H1 (cell line): ENCODE measurements around the gene TJP3. TPM values are rescaled to one million over a fixed set of nuclear protein-coding genes. Genes with fewer than 3 reads are reported as not detected.
A peak's percentile ranks its signal among the peaks of the same experiment; 100 is the strongest.

Experiments used
- polyA plus RNA-seq, 7 experiments: library from polyadenylated mRNA; depleted of rRNA in 3 of 7; stranded (reverse) in 5 of 7; unstranded in 2 of 7; fragments of >200 nt in 5 of 7; fragments of 200-250 nt in 2 of 7; gene quantifications; 1 replicate in 5 of 7; 2 replicates in 1 of 7; 4 replicates in 1 of 7; pipeline versions ENCODE4 v1.2.1 to v1.2.3, GENCODE V29; 2011 to 2013; ENCODE audit warnings: missing spikeins in 2 of 7, mixed read lengths in 2 of 7
- total RNA-seq: library from RNA; stranded (reverse); fragmentation: NEBNext Ultra II Directional; extraction: Animal tissue kit (Norgen Biotek cat#: 25700); gene quantifications from 2 replicates; pipeline ENCODE4 v1.2.1, GENCODE V29; 2021
- TF ChIP-seq, protein P1 (sequence below), 3 experiments: IDR thresholded peaks; 1 replicate in 2 of 3; 2 replicates in 1 of 3; pipeline versions ENCODE4 v1.5.1 to v1.6.1; 2011; ENCODE audit warnings: low read length in 3 of 3, mild to moderate bottlenecking in 3 of 3, inconsistent platforms in 2 of 3, low read depth in 1 of 3, moderate library complexity in 1 of 3; ENCODE audit not compliant: insufficient read depth in 1 of 3; ENCODE audit errors: control extremely low read depth in 1 of 3

Gene TJP3
- total and polyA plus RNA-seq, 2 of the 8 experiments (the other 6 are each of a cell fraction or from before 2014, with no cell fraction given) = 17.1 to 26.1 TPM

GRCh38 chr19:3783660-3784584, 75.7 kb downstream of the TJP3 start (continued):
- TF ChIP-seq, protein P1, sequence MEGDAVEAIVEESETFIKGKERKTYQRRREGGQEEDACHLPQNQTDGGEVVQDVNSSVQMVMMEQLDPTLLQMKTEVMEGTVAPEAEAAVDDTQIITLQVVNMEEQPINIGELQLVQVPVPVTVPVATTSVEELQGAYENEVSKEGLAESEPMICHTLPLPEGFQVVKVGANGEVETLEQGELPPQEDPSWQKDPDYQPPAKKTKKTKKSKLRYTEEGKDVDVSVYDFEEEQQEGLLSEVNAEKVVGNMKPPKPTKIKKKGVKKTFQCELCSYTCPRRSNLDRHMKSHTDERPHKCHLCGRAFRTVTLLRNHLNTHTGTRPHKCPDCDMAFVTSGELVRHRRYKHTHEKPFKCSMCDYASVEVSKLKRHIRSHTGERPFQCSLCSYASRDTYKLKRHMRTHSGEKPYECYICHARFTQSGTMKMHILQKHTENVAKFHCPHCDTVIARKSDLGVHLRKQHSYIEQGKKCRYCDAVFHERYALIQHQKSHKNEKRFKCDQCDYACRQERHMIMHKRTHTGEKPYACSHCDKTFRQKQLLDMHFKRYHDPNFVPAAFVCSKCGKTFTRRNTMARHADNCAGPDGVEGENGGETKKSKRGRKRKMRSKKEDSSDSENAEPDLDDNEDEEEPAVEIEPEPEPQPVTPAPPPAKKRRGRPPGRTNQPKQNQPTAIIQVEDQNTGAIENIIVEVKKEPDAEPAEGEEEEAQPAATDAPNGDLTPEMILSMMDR (IDR thresholded peaks at IDR 0.05; ENCODE audit: control extremely low read depth in 1 of 3, insufficient read depth in 1 of 3, low read depth in 1 of 3, low read length in 3 of 3) = peak; percentile 68 to 87 (median 85)
